NT2/D1 (cell line): ENCODE results near the gene ZFP36L2.

Experiments used
- DNase-seq: peaks from one replicate; pipeline ENCODE4 v3.0.0-alpha.2; 2011; ENCODE audit warnings: low read depth, low spot score
- H3K27me3 ChIP-seq: 2 replicates; pipeline ENCODE4 v1.6.0; 2011; ENCODE audit warnings: mild to moderate bottlenecking; ENCODE audit not compliant: insufficient read length, insufficient read depth
- H3K36me3 ChIP-seq: 2 replicates; pipeline ENCODE4 v1.6.1; 2011; ENCODE audit warnings: mild to moderate bottlenecking, low read length, mixed read lengths; ENCODE audit not compliant: insufficient read depth, insufficient read length
- H3K4me1 ChIP-seq: 2 replicates; pipeline ENCODE4 v1.5.1; 2011; ENCODE audit not compliant: insufficient read depth, insufficient read length
- H3K4me3 ChIP-seq: 2 replicates; pipeline ENCODE4 v1.5.1; 2011; ENCODE audit warnings: low read depth; ENCODE audit not compliant: insufficient read length
- H3K9ac ChIP-seq: 2 replicates; pipeline ENCODE4 v1.6.0; 2011; ENCODE audit warnings: low read depth; ENCODE audit not compliant: insufficient read length
- H3K9me3 ChIP-seq: 2 replicates; pipeline ENCODE4 v1.5.1; 2011; ENCODE audit warnings: mild to moderate bottlenecking, low read length; ENCODE audit not compliant: insufficient read depth
- SUZ12 ChIP-seq: IDR thresholded peaks from 2 replicates; pipeline ENCODE4 v1.6.1; 2011; ENCODE audit not compliant: insufficient read length, insufficient read depth; ENCODE audit errors: extremely low read depth
- YY1 ChIP-seq: IDR thresholded peaks from 2 replicates; pipeline ENCODE4 v1.6.1; 2011; ENCODE audit not compliant: insufficient read length, insufficient read depth
- ZNF274 ChIP-seq: IDR thresholded peaks from 2 replicates; pipeline ENCODE4 v1.6.1; 2011; ENCODE audit warnings: mild to moderate bottlenecking, low read depth, low read length

ZFP36L2 gene

DNA sequence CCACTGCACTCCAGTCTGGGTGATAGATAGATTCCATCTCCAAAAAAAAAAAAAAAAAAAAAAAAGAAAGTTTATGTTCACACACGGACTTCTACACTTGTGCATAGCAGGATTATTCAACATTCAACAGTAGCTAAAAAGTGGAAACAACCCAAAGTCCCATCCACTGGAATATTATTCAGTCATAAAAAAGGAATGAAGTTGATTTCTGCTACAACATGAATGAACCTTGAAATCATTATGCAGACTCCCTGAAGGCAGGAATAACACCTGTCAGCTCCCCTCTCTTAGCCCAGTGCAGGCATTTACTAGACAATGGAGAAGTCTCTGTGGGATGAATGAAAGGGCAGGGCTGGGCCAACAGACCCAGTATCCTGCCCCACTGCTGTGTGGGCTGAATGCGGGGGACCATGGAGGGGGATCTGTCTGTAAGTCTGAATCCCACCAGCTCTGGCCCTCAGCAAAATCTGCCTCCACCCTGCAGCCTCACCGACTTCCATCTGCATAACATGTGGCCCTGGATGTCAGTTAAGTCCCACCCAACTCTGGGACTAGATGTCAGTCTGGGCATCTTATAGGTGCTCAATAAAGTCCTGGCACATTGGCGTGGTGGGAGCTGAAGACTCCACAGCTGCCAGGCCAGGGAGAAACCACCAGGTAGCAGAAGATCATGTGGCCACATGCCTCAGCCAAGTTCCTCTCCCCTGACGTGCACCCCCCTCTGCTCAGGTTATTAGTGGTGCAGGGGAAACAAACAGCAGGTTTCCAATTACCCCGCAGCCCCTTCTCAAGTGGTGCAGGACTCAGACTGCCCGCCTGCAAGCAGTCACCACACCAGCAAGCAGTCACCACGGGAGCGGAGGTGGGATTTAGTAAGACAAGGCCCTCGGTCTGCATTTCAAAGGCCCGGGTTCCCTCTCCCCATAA is 8.9 kb downstream of the ZFP36L2 start:
- Histone ChIP-seq H3K9me3 (no peaks in the 10 kb centered on the region), H3K27me3 (no peaks in the 10 kb centered on the region), H3K36me3 (peaks cover 2% of the 10 kb centered on the region), H3K4me3 (no peak overlapping the region), H3K9ac (peak overlapping the region; percentile 63), H3K4me1 (peaks cover 4% of the 10 kb centered on the region)
- peak; percentile 96 for DNase-seq
- TF ChIP-seq YY1 (no peak), ZNF274 (no peak), SUZ12 (no peak)

- H3K9ac ChIP-seq: no peak overlapping the region
- H3K36me3 ChIP-seq: no peaks in the 10 kb centered on the region
- TF ChIP-seq SUZ12 (no peak), ZNF274 (no peak), YY1 (no peak)
- DNase-seq: no peak
- H3K27me3 ChIP-seq: no peaks in the 10 kb centered on the region
- H3K9me3 ChIP-seq: no peaks in the 10 kb centered on the region
- no peak overlapping the region for H3K4me3 ChIP-seq
- H3K4me1 ChIP-seq: peaks cover 4% of the 10 kb centered on the region
Observed at GRCh38 chr2:43216629-43217028, 9.8 kb downstream of the ZFP36L2 start.

DNA sequence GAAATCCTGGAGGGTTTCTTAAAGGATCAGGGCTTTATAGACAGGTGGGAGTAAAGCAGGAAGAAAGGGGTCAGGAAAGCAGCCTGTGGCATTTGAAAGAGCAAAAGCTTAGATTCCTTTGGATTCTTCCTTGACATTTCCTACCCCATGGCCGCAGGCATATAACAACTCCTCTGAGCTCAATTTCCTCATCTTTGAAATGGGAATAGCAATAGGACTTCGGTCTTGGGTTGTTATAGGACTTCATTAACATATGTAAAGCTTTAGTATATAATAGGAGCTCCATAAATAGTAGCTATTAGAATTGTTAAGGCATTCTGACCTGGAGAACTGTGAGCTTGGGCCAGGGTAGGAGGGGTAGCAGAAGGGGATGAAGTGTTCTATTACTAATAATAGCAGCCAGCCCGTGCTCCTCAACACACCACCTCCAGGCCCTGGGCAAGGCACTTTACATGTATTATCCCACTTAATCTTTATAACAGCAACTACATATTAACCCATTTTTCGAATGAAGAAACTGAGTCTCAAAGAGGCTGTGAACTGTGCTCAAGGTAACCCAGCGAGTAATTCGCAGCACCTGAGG is 10.6 kb downstream of the ZFP36L2 start:
- DNase-seq: no peak
- H3K36me3 ChIP-seq: no peaks in the 10 kb centered on the region
- H3K4me3 ChIP-seq: no peak overlapping the region
- H3K9me3 ChIP-seq: no peaks in the 10 kb centered on the region
- no peaks in the 10 kb centered on the region for H3K27me3 ChIP-seq
- H3K4me1 ChIP-seq: peaks cover 4% of the 10 kb centered on the region
- no peak overlapping the region for H3K9ac ChIP-seq
- TF ChIP-seq ZNF274 (no peak), SUZ12 (no peak), YY1 (no peak)

- Histone ChIP-seq H3K9me3 (no peaks in the 10 kb centered on the region), H3K4me3 (no peak overlapping the region), H3K27me3 (no peaks in the 10 kb centered on the region), H3K4me1 (peaks cover 4% of the 10 kb centered on the region), H3K9ac (no peak overlapping the region), H3K36me3 (no peaks in the 10 kb centered on the region)
- TF ChIP-seq YY1: no peak
- TF ChIP-seq ZNF274: no peak
- DNase-seq: no peak
Observed at GRCh38 chr2:43214253-43214652, 12.2 kb downstream of the ZFP36L2 start.

DNA sequence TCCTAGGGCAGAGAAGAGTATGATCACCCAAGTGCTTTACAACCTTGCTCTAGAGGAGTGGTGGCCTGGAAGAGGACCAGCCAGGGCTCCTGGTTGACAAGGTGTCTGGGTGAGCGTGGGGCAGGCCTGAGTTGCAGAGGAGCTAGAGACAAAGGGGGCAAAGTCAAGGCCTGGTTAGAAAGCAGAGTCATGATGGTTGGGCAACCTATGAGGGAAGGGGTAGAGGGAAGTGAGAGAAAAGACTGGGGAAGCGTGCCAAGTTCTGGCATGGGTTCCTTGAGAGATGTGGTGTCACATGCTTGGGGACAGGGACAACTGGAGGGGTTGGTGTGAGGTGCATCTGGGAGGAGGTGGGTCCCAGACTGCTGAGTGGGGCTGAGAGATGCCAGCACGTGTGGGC is 13.5 kb downstream of the ZFP36L2 start:
- TF ChIP-seq ZNF274 (no peak), SUZ12 (no peak), YY1 (no peak)
- Histone ChIP-seq H3K4me3 (no peak overlapping the region), H3K4me1 (peaks cover 4% of the 10 kb centered on the region), H3K9ac (no peak overlapping the region), H3K9me3 (no peaks in the 10 kb centered on the region), H3K36me3 (no peaks in the 10 kb centered on the region), H3K27me3 (no peaks in the 10 kb centered on the region)
- no peak for DNase-seq

- Histone ChIP-seq H3K4me3 (no peak overlapping the region), H3K9ac (no peak overlapping the region), H3K36me3 (no peaks in the 10 kb centered on the region), H3K4me1 (peaks cover 6% of the 10 kb centered on the region), H3K9me3 (no peaks in the 10 kb centered on the region), H3K27me3 (no peaks in the 10 kb centered on the region)
- DNase-seq: no peak
- TF ChIP-seq SUZ12 (no peak), ZNF274 (no peak), YY1 (no peak)
Observed at GRCh38 chr2:43212216-43212835, 14.1 kb downstream of the ZFP36L2 start.

GRCh38 chr2:43210467-43211303 is 15.7 kb downstream of the ZFP36L2 start:
- peaks cover 8% of the 10 kb centered on the region for H3K4me1 ChIP-seq

More at GRCh38 chr2:43210467-43211303, 15.7 kb downstream of the ZFP36L2 start:
- no peak for DNase-seq
- H3K9ac ChIP-seq: no peak overlapping the region
- no peak for TF ChIP-seq YY1
- no peak for TF ChIP-seq SUZ12
- TF ChIP-seq ZNF274: no peak
- H3K27me3 ChIP-seq: no peaks in the 10 kb centered on the region
- no peak overlapping the region for H3K4me3 ChIP-seq
- no peaks in the 10 kb centered on the region for H3K9me3 ChIP-seq
- H3K36me3 ChIP-seq: no peaks in the 10 kb centered on the region
